ENCODE measurements around the gene FCRLB. TPM values are rescaled to one million over a fixed set of nuclear protein-coding genes. Genes with fewer than 3 reads are reported as not detected.

The FCRLB gene
- total and polyA plus RNA-seq, 2 of the 13 experiments (the other 11 are each of a cell fraction or from before 2014, with no cell fraction given) = 0.08 to 0.11 TPM

- TF ChIP-seq, protein P1, sequence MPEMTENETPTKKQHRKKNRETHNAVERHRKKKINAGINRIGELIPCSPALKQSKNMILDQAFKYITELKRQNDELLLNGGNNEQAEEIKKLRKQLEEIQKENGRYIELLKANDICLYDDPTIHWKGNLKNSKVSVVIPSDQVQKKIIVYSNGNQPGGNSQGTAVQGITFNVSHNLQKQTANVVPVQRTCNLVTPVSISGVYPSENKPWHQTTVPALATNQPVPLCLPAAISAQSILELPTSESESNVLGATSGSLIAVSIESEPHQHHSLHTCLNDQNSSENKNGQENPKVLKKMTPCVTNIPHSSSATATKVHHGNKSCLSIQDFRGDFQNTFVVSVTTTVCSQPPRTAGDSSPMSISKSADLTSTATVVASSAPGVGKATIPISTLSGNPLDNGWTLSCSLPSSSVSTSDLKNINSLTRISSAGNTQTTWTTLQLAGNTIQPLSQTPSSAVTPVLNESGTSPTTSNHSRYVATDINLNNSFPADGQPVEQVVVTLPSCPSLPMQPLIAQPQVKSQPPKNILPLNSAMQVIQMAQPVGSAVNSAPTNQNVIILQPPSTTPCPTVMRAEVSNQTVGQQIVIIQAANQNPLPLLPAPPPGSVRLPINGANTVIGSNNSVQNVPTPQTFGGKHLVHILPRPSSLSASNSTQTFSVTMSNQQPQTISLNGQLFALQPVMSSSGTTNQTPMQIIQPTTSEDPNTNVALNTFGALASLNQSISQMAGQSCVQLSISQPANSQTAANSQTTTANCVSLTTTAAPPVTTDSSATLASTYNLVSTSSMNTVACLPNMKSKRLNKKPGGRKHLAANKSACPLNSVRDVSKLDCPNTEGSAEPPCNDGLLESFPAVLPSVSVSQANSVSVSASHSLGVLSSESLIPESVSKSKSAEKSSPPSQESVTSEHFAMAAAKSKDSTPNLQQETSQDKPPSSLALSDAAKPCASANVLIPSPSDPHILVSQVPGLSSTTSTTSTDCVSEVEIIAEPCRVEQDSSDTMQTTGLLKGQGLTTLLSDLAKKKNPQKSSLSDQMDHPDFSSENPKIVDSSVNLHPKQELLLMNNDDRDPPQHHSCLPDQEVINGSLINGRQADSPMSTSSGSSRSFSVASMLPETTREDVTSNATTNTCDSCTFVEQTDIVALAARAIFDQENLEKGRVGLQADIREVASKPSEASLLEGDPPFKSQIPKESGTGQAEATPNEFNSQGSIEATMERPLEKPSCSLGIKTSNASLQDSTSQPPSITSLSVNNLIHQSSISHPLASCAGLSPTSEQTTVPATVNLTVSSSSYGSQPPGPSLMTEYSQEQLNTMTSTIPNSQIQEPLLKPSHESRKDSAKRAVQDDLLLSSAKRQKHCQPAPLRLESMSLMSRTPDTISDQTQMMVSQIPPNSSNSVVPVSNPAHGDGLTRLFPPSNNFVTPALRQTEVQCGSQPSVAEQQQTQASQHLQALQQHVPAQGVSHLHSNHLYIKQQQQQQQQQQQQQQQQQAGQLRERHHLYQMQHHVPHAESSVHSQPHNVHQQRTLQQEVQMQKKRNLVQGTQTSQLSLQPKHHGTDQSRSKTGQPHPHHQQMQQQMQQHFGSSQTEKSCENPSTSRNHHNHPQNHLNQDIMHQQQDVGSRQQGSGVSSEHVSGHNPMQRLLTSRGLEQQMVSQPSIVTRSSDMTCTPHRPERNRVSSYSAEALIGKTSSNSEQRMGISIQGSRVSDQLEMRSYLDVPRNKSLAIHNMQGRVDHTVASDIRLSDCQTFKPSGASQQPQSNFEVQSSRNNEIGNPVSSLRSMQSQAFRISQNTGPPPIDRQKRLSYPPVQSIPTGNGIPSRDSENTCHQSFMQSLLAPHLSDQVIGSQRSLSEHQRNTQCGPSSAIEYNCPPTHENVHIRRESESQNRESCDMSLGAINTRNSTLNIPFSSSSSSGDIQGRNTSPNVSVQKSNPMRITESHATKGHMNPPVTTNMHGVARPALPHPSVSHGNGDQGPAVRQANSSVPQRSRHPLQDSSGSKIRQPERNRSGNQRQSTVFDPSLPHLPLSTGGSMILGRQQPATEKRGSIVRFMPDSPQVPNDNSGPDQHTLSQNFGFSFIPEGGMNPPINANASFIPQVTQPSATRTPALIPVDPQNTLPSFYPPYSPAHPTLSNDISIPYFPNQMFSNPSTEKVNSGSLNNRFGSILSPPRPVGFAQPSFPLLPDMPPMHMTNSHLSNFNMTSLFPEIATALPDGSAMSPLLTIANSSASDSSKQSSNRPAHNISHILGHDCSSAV (CRISPR knock-in tag; IDR thresholded peaks at IDR 0.05; ENCODE audit: borderline replicate concordance) = no peak; the same call in 1 of the 2 replicates
- 0 out of 2 replicates have a peak, but pooled peaks have one; percentile 9 for TF ChIP-seq ZNF121 (CRISPR knock-in tag; IDR thresholded peaks at IDR 0.05)
- TF ChIP-seq CHCHD3 (CRISPR knock-in tag; IDR thresholded peaks at IDR 0.05) = no peak
- peak; percentile 95 for TF ChIP-seq UBTF (CRISPR knock-in tag; IDR thresholded peaks at IDR 0.05)
- TF ChIP-seq MZF1 (CRISPR knock-in tag; IDR thresholded peaks at IDR 0.05; ENCODE audit: borderline replicate concordance) = peak; percentile 74; the same call in 1 of the 2 replicates
- TF ChIP-seq ZNF782 (CRISPR knock-in tag; IDR thresholded peaks at IDR 0.05; ENCODE audit: borderline replicate concordance) = peak; percentile 85; the same call in 1 of the 2 replicates
- peak; percentile 77; the same call in 1 of the 2 replicates for TF ChIP-seq ZNF329 (CRISPR knock-in tag; IDR thresholded peaks at IDR 0.05; ENCODE audit: low read depth)
- TF ChIP-seq, protein P2, sequence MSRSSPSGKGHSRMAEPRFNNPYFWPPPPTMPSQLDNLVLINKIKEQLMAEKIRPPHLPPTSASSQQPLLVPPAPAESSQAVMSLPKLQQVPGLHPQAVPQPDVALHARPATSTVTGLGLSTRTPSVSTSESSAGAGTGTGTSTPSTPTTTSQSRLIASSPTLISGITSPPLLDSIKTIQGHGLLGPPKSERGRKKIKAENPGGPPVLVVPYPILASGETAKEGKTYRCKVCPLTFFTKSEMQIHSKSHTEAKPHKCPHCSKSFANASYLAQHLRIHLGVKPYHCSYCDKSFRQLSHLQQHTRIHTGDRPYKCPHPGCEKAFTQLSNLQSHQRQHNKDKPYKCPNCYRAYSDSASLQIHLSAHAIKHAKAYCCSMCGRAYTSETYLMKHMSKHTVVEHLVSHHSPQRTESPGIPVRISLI (CRISPR knock-in tag; IDR thresholded peaks at IDR 0.05; ENCODE audit: borderline replicate concordance) = no peak
- no peak for TF ChIP-seq ARID2 (CRISPR knock-in tag; IDR thresholded peaks at IDR 0.05; ENCODE audit: borderline replicate concordance)
- peak; percentile 72 for TF ChIP-seq ZNF230 (CRISPR knock-in tag; IDR thresholded peaks at IDR 0.05)
- TF ChIP-seq SAFB2 (CRISPR knock-in tag; IDR thresholded peaks at IDR 0.05; ENCODE audit: borderline replicate concordance, low read depth) = peak; percentile 91; the same call in 1 of the 2 replicates
- peak; percentile 76 for TF ChIP-seq KDM3A (CRISPR knock-in tag; IDR thresholded peaks at IDR 0.05; ENCODE audit: low read depth)
- TF ChIP-seq FIP1L1 (IDR thresholded peaks at IDR 0.05; ENCODE audit: borderline replicate concordance, insufficient read depth, low read depth, low read length) = no peak
- TF ChIP-seq SMYD3 (CRISPR knock-in tag; IDR thresholded peaks at IDR 0.05) = no peak; the same call in 1 of the 2 replicates
- no peak for TF ChIP-seq ZNF572 (CRISPR knock-in tag; IDR thresholded peaks at IDR 0.05)
- no peak for TF ChIP-seq RFXANK (CRISPR knock-in tag; IDR thresholded peaks at IDR 0.05)
Measured at GRCh38 chr1:161749509-161750407, 28.4 kb downstream of the FCRLB start, which contains the start of gene DUSP12 (continued).

All from HepG2 (cell line).